Measurements from ENCODE around the gene ME1. TPM values are rescaled to one million over a fixed set of nuclear protein-coding genes. Genes with fewer than 3 reads are reported as not detected.
"Not testable (repeated sequence)": the region's sequence is repeated elsewhere in the genome, so short reads cannot be mapped to it uniquely, and the experiment has no call there.

Gene ME1
- total and polyA plus RNA-seq, 9 donors: 1.4 to 2.5 (median 1.9) TPM

DNA sequence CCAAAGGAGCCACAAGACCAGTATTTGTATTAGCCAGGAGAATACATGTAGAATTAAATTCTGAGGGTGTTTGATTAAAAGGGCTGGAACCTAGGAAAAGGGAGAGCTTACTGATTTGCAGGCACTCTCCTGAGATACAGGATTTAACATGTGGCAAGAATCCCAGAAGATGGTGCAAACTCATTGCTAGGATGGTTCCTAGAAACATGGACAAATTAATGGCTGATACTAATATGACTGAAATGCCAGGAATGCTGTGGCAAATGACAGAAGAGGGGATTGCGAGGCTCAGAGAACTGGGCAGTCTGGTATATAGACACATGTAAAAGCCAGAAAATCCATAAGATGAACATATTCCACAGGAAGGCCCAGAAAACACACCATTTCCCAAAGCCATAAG is 119.6 kb downstream of the ME1 start:
- Histone ChIP-seq H3K27ac (ENCODE audit: low read length) (no peak overlapping the region), H3K36me3 (ENCODE audit: control insufficient read depth, insufficient read depth, low read length) (no peaks in the 10 kb centered on the region), H3K27me3 (ENCODE audit: control insufficient read depth, insufficient read depth, low read length) (no peaks in the 10 kb centered on the region), H3K9me3 (replicated peaks; ENCODE audit: control insufficient read depth, low read depth, low read length) (no peaks in the 10 kb centered on the region), H3K4me3 (ENCODE audit: low read length) (no peak overlapping the region), H3K4me1 (ENCODE audit: control insufficient read depth, insufficient read depth, low read length) (no peaks in the 10 kb centered on the region)
- DNase-seq: no peak
- WGBS (ENCODE audit: insufficient coverage): no CpG with 5 or more reads among the region's 1 CpG

- no peak overlapping the region for H3K27ac ChIP-seq (ENCODE audit: low read length)
- no peaks in the 10 kb centered on the region for H3K27me3 ChIP-seq (ENCODE audit: control insufficient read depth, insufficient read depth, low read length)
- WGBS (ENCODE audit: insufficient coverage): 82% methylated on average over 3 of the region's 4 CpGs
- H3K36me3 ChIP-seq (ENCODE audit: control insufficient read depth, insufficient read depth, low read length): no peaks in the 10 kb centered on the region
- no peak for DNase-seq
- H3K4me1 ChIP-seq (ENCODE audit: control insufficient read depth, insufficient read depth, low read length): no peaks in the 10 kb centered on the region
- no peaks in the 10 kb centered on the region for H3K9me3 ChIP-seq (replicated peaks; ENCODE audit: control insufficient read depth, low read depth, low read length)
- H3K4me3 ChIP-seq (ENCODE audit: low read length): no peak overlapping the region
Observed at GRCh38 chr6:83310046-83310445, 120.8 kb downstream of the ME1 start.

DNA sequence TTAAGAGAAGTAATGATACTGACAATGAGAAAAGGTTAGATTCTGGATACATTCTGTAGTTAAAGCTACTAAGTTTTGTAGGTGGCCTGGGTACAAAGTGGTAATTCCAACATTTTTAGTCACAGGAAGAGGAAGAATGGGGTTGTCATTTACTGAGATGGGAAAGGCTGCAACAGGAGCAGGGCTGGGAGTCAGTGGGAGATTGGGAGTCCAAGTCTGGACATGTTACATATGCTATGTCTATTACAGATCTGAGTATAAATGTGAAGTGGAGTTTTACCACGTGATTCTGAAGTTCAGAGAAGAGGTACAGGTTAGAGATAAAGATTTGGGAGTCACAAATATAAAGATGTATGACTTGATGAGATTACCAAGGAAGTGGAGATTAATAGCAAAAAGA is 121.5 kb downstream of the ME1 start:
- WGBS (ENCODE audit: insufficient coverage): 25% methylated on average over 1 of the region's 1 CpG
- H3K36me3 ChIP-seq (ENCODE audit: control insufficient read depth, insufficient read depth, low read length): no peaks in the 10 kb centered on the region
- H3K27ac ChIP-seq (ENCODE audit: low read length): no peak overlapping the region
- H3K4me3 ChIP-seq (ENCODE audit: low read length): no peak overlapping the region
- no peaks in the 10 kb centered on the region for H3K27me3 ChIP-seq (ENCODE audit: control insufficient read depth, insufficient read depth, low read length)
- no peaks in the 10 kb centered on the region for H3K4me1 ChIP-seq (ENCODE audit: control insufficient read depth, insufficient read depth, low read length)
- H3K9me3 ChIP-seq (replicated peaks; ENCODE audit: control insufficient read depth, low read depth, low read length): no peaks in the 10 kb centered on the region
- no peak for DNase-seq

DNA sequence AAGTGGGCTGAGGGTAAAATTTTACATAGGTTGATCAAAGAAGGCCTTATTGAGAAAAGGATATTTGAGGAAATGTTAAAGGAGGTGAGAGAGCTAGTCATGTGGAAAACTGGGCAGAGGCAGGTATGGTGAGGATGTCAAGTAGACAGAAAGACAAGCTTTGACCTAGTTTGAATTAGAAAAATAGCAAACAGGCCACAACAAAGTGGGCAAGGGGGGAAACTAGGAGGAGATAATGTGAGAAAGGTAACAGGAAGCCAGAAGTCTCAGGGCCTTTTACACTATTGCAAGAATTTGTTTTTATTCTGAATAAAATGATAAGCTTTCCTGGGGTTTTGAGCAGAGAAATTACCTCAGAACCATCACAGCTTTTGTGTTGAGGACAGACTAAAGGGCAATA is 122.0 kb downstream of the ME1 start:
- Histone ChIP-seq H3K36me3 (ENCODE audit: control insufficient read depth, insufficient read depth, low read length) (no peaks in the 10 kb centered on the region), H3K27ac (ENCODE audit: low read length) (no peak overlapping the region), H3K27me3 (ENCODE audit: control insufficient read depth, insufficient read depth, low read length) (no peaks in the 10 kb centered on the region), H3K9me3 (replicated peaks; ENCODE audit: control insufficient read depth, low read depth, low read length) (no peaks in the 10 kb centered on the region), H3K4me3 (ENCODE audit: low read length) (no peak overlapping the region), H3K4me1 (ENCODE audit: control insufficient read depth, insufficient read depth, low read length) (no peaks in the 10 kb centered on the region)
- no peak for DNase-seq

DNA sequence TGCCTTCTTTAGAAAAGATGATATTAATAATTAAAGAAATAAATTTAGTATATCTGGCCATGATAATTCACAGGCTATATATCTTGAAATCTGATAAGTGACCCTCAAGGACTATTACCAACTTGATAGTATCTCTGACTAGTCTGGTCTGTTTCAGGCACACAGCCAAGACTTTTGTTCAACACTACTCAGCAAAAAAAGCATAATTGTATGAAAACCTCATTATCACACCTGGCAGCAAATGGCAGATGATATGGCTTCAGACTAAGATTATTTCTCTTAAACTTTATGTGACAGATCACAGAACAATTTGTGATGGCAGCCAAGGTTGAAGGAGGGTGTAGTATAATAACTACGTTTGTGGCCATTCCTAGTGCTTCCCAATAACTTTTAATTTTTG is 123.0 kb downstream of the ME1 start:
- H3K27me3 ChIP-seq (ENCODE audit: control insufficient read depth, insufficient read depth, low read length): no peaks in the 10 kb centered on the region
- H3K4me1 ChIP-seq (ENCODE audit: control insufficient read depth, insufficient read depth, low read length): no peaks in the 10 kb centered on the region
- no peaks in the 10 kb centered on the region for H3K9me3 ChIP-seq (replicated peaks; ENCODE audit: control insufficient read depth, low read depth, low read length)
- no CpG with 5 or more reads among the region's 1 CpG for WGBS (ENCODE audit: insufficient coverage)
- no peak overlapping the region for H3K27ac ChIP-seq (ENCODE audit: low read length)
- no peak overlapping the region for H3K4me3 ChIP-seq (ENCODE audit: low read length)
- H3K36me3 ChIP-seq (ENCODE audit: control insufficient read depth, insufficient read depth, low read length): no peaks in the 10 kb centered on the region
- no peak for DNase-seq

DNA sequence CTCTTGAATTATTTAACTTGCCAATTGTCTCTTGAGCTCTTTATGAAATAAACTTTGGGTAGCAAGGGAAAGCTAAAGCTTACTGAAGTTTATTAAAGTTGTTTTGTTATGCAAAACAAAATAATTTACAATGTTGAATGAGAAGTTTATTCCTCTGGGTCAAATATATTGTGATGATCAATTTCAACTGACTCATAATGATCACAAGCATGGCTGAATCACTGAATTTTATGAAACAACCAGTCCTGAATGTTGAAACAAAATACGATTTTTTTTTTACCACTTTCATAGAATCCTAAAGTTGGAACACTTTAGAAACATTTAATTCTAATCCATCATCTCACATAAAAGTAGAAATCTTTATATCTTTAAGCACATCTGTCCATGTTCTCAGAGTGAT is 127.4 kb downstream of the ME1 start:
- no peaks in the 10 kb centered on the region for H3K36me3 ChIP-seq (ENCODE audit: control insufficient read depth, insufficient read depth, low read length)
- no peaks in the 10 kb centered on the region for H3K4me1 ChIP-seq (ENCODE audit: control insufficient read depth, insufficient read depth, low read length)
- no CpG with 5 or more reads among the region's 1 CpG for WGBS (ENCODE audit: insufficient coverage)
- no peaks in the 10 kb centered on the region for H3K9me3 ChIP-seq (replicated peaks; ENCODE audit: control insufficient read depth, low read depth, low read length)
- no peak overlapping the region for H3K4me3 ChIP-seq (ENCODE audit: low read length)
- no peaks in the 10 kb centered on the region for H3K27me3 ChIP-seq (ENCODE audit: control insufficient read depth, insufficient read depth, low read length)
- no peak for DNase-seq
- H3K27ac ChIP-seq (ENCODE audit: low read length): no peak overlapping the region

DNA sequence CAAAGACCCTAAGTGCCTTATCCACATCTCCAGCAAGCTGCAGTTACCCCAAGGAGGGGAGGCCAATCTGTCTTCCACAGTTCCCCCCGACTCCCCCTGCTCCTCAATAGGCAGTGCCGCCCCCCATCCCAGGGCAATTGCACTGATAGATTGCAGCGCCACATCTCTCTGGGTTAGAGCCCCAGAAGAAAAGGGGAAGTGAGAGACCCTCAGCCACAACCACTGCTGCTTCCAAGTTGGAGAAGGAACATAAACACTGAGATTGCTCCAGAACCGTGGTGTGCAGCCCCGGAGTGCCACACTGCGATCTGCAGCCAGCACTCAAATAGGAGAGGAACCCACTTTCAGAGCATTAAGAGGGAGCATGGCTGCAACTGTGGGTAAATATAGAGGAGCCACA is 136.2 kb downstream of the ME1 start:
- WGBS (ENCODE audit: insufficient coverage): 100% methylated on average over 2 of the region's 6 CpGs
- Histone ChIP-seq H3K4me1 (ENCODE audit: control insufficient read depth, insufficient read depth, low read length) (no peaks in the 10 kb centered on the region), H3K27me3 (ENCODE audit: control insufficient read depth, insufficient read depth, low read length) (no peaks in the 10 kb centered on the region), H3K9me3 (replicated peaks; ENCODE audit: control insufficient read depth, low read depth, low read length) (no peaks in the 10 kb centered on the region), H3K36me3 (ENCODE audit: control insufficient read depth, insufficient read depth, low read length) (no peaks in the 10 kb centered on the region), H3K4me3 (ENCODE audit: low read length) (no peak overlapping the region), H3K27ac (ENCODE audit: low read length) (no peak overlapping the region)
- DNase-seq: no peak

- H3K4me3 ChIP-seq (ENCODE audit: low read length): no peak overlapping the region
- no peak for DNase-seq
- 88% methylated on average over 4 of the region's 9 CpGs for WGBS (ENCODE audit: insufficient coverage)
- H3K9me3 ChIP-seq (replicated peaks; ENCODE audit: control insufficient read depth, low read depth, low read length): no peaks in the 10 kb centered on the region
- no peaks in the 10 kb centered on the region for H3K27me3 ChIP-seq (ENCODE audit: control insufficient read depth, insufficient read depth, low read length)
- no peaks in the 10 kb centered on the region for H3K4me1 ChIP-seq (ENCODE audit: control insufficient read depth, insufficient read depth, low read length)
- H3K27ac ChIP-seq (ENCODE audit: low read length): no peak overlapping the region
- H3K36me3 ChIP-seq (ENCODE audit: control insufficient read depth, insufficient read depth, low read length): no peaks in the 10 kb centered on the region
Observed at GRCh38 chr6:83292900-83293843, 137.7 kb downstream of the ME1 start.

- not testable (repeated sequence) for H3K27ac ChIP-seq (ENCODE audit: low read length); H3K4me1 ChIP-seq (ENCODE audit: control insufficient read depth, insufficient read depth, low read length); DNase-seq; H3K36me3 ChIP-seq (ENCODE audit: control insufficient read depth, insufficient read depth, low read length); H3K27me3 ChIP-seq (ENCODE audit: control insufficient read depth, insufficient read depth, low read length); H3K9me3 ChIP-seq (replicated peaks; ENCODE audit: control insufficient read depth, low read depth, low read length); H3K4me3 ChIP-seq (ENCODE audit: low read length)
- no CpG with 5 or more reads among the region's 6 CpGs for WGBS (ENCODE audit: insufficient coverage)
Observed at GRCh38 chr6:83287298-83287697, 143.6 kb downstream of the ME1 start.

GRCh38 chr6:83285917-83286316 is 144.9 kb downstream of the ME1 start:
- H3K36me3 ChIP-seq (ENCODE audit: control insufficient read depth, insufficient read depth, low read length): no peaks in the 10 kb centered on the region
- H3K4me1 ChIP-seq (ENCODE audit: control insufficient read depth, insufficient read depth, low read length): no peaks in the 10 kb centered on the region
- no peaks in the 10 kb centered on the region for H3K27me3 ChIP-seq (ENCODE audit: control insufficient read depth, insufficient read depth, low read length)
- no peak overlapping the region for H3K27ac ChIP-seq (ENCODE audit: low read length)
- WGBS (ENCODE audit: insufficient coverage): no CpG with 5 or more reads among the region's 4 CpGs
- no peak for DNase-seq
- H3K4me3 ChIP-seq (ENCODE audit: low read length): no peak overlapping the region
- H3K9me3 ChIP-seq (replicated peaks; ENCODE audit: control insufficient read depth, low read depth, low read length): no peaks in the 10 kb centered on the region

GRCh38 chr6:83273596-83273995 is 157.3 kb downstream of the ME1 start:
- Histone ChIP-seq H3K27me3 (ENCODE audit: control insufficient read depth, insufficient read depth, low read length) (no peaks in the 10 kb centered on the region), H3K9me3 (replicated peaks; ENCODE audit: control insufficient read depth, low read depth, low read length) (no peaks in the 10 kb centered on the region), H3K36me3 (ENCODE audit: control insufficient read depth, insufficient read depth, low read length) (no peaks in the 10 kb centered on the region), H3K27ac (ENCODE audit: low read length) (no peak overlapping the region), H3K4me1 (ENCODE audit: control insufficient read depth, insufficient read depth, low read length) (no peaks in the 10 kb centered on the region), H3K4me3 (ENCODE audit: low read length) (no peak overlapping the region)
- WGBS (ENCODE audit: insufficient coverage): no CpG with 5 or more reads among the region's 1 CpG
- DNase-seq: peak; percentile 88

Measured in muscle of leg (tissue), 11 donors.